Measurements from ENCODE around the gene CEP97. TPM values are rescaled to one million over a fixed set of nuclear protein-coding genes. Genes with fewer than 3 reads are reported as not detected.

Gene CEP97
- polyA plus RNA-seq, 1 of the 3 experiments (the other 2 are of a cell fraction) = 1.3 TPM

DNA sequence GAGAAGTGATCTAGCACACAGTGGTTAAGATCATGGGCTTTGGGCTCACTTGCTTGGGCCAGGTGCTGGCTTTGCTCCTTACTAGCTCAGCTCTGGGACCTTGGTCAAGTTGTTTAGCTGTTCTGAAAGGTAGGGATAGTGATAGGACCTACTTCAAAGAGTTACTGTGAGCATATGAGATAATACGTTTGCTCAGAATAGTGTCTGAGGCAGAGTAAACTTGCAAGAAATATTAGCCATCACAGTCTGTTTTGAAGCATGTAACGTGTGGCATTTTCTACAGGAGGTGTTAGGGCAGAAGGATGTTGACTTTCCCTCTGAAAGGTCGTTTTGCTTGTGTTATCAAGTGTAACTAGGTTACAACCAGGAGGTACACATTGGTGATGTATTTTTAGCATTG lies 90.4 kb downstream of the CEP97 start:
- no peak for TF ChIP-seq FOXJ3 (CRISPR knock-in tag; IDR thresholded peaks at IDR 0.05)
- TF ChIP-seq POLR2AphosphoS5 (IDR thresholded peaks at IDR 0.05; ENCODE audit: low read depth, low read length) = no peak
- TF ChIP-seq, protein P1, sequence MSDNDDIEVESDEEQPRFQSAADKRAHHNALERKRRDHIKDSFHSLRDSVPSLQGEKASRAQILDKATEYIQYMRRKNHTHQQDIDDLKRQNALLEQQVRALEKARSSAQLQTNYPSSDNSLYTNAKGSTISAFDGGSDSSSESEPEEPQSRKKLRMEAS (IDR thresholded peaks at IDR 0.05; ENCODE audit: low read depth) = no peak
- TF ChIP-seq, protein P2, sequence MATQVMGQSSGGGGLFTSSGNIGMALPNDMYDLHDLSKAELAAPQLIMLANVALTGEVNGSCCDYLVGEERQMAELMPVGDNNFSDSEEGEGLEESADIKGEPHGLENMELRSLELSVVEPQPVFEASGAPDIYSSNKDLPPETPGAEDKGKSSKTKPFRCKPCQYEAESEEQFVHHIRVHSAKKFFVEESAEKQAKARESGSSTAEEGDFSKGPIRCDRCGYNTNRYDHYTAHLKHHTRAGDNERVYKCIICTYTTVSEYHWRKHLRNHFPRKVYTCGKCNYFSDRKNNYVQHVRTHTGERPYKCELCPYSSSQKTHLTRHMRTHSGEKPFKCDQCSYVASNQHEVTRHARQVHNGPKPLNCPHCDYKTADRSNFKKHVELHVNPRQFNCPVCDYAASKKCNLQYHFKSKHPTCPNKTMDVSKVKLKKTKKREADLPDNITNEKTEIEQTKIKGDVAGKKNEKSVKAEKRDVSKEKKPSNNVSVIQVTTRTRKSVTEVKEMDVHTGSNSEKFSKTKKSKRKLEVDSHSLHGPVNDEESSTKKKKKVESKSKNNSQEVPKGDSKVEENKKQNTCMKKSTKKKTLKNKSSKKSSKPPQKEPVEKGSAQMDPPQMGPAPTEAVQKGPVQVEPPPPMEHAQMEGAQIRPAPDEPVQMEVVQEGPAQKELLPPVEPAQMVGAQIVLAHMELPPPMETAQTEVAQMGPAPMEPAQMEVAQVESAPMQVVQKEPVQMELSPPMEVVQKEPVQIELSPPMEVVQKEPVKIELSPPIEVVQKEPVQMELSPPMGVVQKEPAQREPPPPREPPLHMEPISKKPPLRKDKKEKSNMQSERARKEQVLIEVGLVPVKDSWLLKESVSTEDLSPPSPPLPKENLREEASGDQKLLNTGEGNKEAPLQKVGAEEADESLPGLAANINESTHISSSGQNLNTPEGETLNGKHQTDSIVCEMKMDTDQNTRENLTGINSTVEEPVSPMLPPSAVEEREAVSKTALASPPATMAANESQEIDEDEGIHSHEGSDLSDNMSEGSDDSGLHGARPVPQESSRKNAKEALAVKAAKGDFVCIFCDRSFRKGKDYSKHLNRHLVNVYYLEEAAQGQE (IDR thresholded peaks at IDR 0.05; ENCODE audit: low read depth, low read length) = no peak
- no peak for TF ChIP-seq MEF2A (IDR thresholded peaks at IDR 0.05; ENCODE audit: borderline replicate concordance, low read depth)
- no peak for TF ChIP-seq RCOR1 (IDR thresholded peaks at IDR 0.05; ENCODE audit: low read length)
- no peak for TF ChIP-seq RXRA (IDR thresholded peaks at IDR 0.05; ENCODE audit: borderline replicate concordance, low read depth)
- TF ChIP-seq MXI1 (IDR thresholded peaks at IDR 0.05; ENCODE audit: low read depth, low read length) = no peak
- TF ChIP-seq, protein P3, sequence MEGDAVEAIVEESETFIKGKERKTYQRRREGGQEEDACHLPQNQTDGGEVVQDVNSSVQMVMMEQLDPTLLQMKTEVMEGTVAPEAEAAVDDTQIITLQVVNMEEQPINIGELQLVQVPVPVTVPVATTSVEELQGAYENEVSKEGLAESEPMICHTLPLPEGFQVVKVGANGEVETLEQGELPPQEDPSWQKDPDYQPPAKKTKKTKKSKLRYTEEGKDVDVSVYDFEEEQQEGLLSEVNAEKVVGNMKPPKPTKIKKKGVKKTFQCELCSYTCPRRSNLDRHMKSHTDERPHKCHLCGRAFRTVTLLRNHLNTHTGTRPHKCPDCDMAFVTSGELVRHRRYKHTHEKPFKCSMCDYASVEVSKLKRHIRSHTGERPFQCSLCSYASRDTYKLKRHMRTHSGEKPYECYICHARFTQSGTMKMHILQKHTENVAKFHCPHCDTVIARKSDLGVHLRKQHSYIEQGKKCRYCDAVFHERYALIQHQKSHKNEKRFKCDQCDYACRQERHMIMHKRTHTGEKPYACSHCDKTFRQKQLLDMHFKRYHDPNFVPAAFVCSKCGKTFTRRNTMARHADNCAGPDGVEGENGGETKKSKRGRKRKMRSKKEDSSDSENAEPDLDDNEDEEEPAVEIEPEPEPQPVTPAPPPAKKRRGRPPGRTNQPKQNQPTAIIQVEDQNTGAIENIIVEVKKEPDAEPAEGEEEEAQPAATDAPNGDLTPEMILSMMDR (IDR thresholded peaks at IDR 0.05) = no peak
- TF ChIP-seq EP300 (IDR thresholded peaks at IDR 0.05; ENCODE audit: borderline replicate concordance in 1 of 2, low read depth in 1 of 2, low read length in 1 of 2) = no peak
- no peaks in the 10 kb centered on the region for H3K9me3 ChIP-seq
- H3F3A ChIP-seq (replicated peaks; ENCODE audit: insufficient read depth) = no peaks in the 10 kb centered on the region
- H3K4me2 ChIP-seq = no peak overlapping the region
- H3K79me2 ChIP-seq (ENCODE audit: insufficient read depth) = no peaks in the 10 kb centered on the region
- H3K27me3 ChIP-seq (ENCODE audit: insufficient read depth) = no peaks in the 10 kb centered on the region
- H3K27ac ChIP-seq (ENCODE audit: low read depth in 2 of 2, low read length in 1 of 2) = no peak overlapping the region
- ChIA-PET CTCF (interaction anchor here (1.0 to 1.8 kb wide), 14 partner anchors 8 to 588 kb away, joined by 3 to 53 read pairs (median 7); no protein-coding TSS in a partner anchor), POLR2A (interaction anchor here (1.9 kb wide), 1 partner anchor 411 kb away, joined by 6 read pairs; no protein-coding TSS in a partner anchor)
- no peak overlapping the region for H2AFZ ChIP-seq (ENCODE audit: low read depth)
- WGBS (ENCODE audit: low lambda C conversion rate) = 88% methylated on average over 3 of the region's 3 CpGs
- H4K20me1 ChIP-seq (ENCODE audit: insufficient read depth) = no peaks in the 10 kb centered on the region
- no peak overlapping the region for H3K4me3 ChIP-seq (ENCODE audit: low read depth in 2 of 2, low read length in 1 of 2)
- peaks cover 13 to 20% of the 10 kb centered on the region in 2 experiments for H3K36me3 ChIP-seq (replicated peaks in 1 of 2; ENCODE audit: control insufficient read depth in 1 of 2, insufficient read depth in 2 of 2, low read length in 1 of 2)
- DNase-seq = no peak
- H3K9ac ChIP-seq = no peak overlapping the region
- peaks cover under 1 to 3% of the 10 kb centered on the region in 2 experiments; a peak in 3 of 4 replicates for H3K4me1 ChIP-seq (ENCODE audit: control insufficient read depth in 1 of 2, insufficient read depth in 2 of 2, low read depth in 1 of 2, low read length in 1 of 2)
- H3K9me2 ChIP-seq = no peaks in the 10 kb centered on the region
